K562 (cell line): ENCODE data around the gene RARRES2. TPM values are rescaled to one million over a fixed set of nuclear protein-coding genes. Genes with fewer than 3 reads are reported as not detected.

Experiments used
- GABPB2 ChIP-seq: fragments of 250-450 bp; sonication (Bioruptor Pico); conservative IDR thresholded peaks from 2 replicates; pipeline ENCODE4 v1.5.1; 2021; ENCODE audit warnings: mild to moderate bottlenecking
- IFI16 ChIP-seq: fragments of 250-450 bp; sonication (Bioruptor Pico); IDR thresholded peaks from 2 replicates; pipeline ENCODE4 v2.1.2; 2022; ENCODE audit warnings: mild to moderate bottlenecking, inconsistent platforms
- PHTF2 ChIP-seq: fragments of 250-450 bp; sonication (Bioruptor Pico); IDR thresholded peaks from 2 replicates; pipeline ENCODE4 v1.5.0; 2021; ENCODE audit warnings: mild to moderate bottlenecking
- REST ChIP-seq, 2 experiments: fragments of 450-650 bp; formaldehyde crosslinking in 1 of 2; IDR thresholded peaks; 2 replicates each; pipeline versions ENCODE4 v1.4.0 to v1.6.1; 2014 to 2020; ENCODE audit warnings: mild to moderate bottlenecking in 2 of 2, borderline replicate concordance in 1 of 2, low read depth in 1 of 2
- ZKSCAN1 ChIP-seq: fragments of 150-350 bp; IDR thresholded peaks from 2 replicates; pipeline ENCODE4 v1.6.1; 2016; ENCODE audit warnings: low read depth, low read length
- ZNF407 ChIP-seq: fragments of 450-650 bp; IDR thresholded peaks from 2 replicates; pipeline ENCODE4 v1.6.1; 2016; ENCODE audit warnings: low read depth
- ZNF41 ChIP-seq: fragments of 250-450 bp; sonication (Bioruptor Pico); conservative IDR thresholded peaks from 2 replicates; pipeline ENCODE4 v1.4.0; 2020; ENCODE audit warnings: mild to moderate bottlenecking
- polyA plus RNA-seq, 8 experiments: library from polyadenylated mRNA; depleted of rRNA in 4 of 8; stranded (reverse) in 5 of 8; unstranded in 3 of 8; fragments of >200 nt; fragmentation: Nextera tagmentation in 2 of 8; fragmentation: Illumina TruSeq in 1 of 8; extraction: Ambion mirVana in 2 of 8; extraction: Trizol in 1 of 8; gene quantifications; 2 replicates each; pipeline versions ENCODE4 v1.2.1 to v1.2.3, GENCODE V29; 2011 to 2014; ENCODE audit warnings: inconsistent platforms in 1 of 8, missing spikeins in 1 of 8
- total RNA-seq, 7 experiments: library from RNA; depleted of rRNA in 6 of 7; stranded (reverse); fragments of >200 nt in 6 of 7; fragmentation: Illumina TruSeq in 2 of 7; extraction: Trizol in 2 of 7; gene quantifications; 2 replicates each; pipeline versions ENCODE4 v1.2.1 to v1.2.3, GENCODE V29; 2011 to 2021; ENCODE audit warnings: low replicate concordance in 1 of 7
- TF ChIP-seq, protein P1 (sequence below): fragments of 250-450 bp; sonication (Bioruptor Pico); IDR thresholded peaks from 2 replicates; pipeline ENCODE4 v1.5.0; 2021; ENCODE audit warnings: mild to moderate bottlenecking, borderline replicate concordance

RARRES2 gene
- total and polyA plus RNA-seq, 9 of the 15 experiments (the other 6 are each of a cell fraction or from before 2014, with no cell fraction given): 0.11 to 1.7 (median 0.23) TPM; not detected in 6

DNA sequence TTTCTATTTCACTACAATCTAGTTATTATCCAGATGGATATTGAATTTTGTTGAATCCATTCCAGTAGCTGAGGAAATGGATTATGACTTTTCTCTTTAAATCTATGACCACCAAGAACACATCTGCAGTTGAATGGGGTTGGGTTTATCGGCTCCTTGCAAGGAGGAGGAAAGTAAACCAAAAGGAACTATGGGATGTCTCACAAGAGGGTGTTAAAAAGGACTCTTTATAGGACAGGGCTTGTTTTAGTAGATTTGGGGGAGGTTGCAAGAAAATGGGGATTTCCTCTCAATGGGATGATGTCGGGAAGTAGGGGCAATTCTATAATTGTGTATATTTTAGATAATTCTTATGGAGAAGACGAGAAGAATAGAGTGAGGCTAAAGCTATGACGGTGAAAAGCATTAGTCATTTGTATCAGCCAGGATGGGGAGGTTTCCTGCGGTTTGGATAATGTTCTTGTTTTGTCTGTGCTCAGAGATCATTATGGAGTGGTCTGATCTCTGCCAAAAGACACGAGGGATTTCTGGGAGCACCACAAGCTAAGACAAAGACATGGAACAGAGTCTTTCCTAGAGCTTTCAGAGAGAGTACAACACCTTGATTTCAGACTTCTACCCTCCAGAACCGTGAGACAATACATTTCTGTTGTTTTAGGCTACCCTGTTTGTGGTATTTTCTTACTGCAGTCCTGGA, 23.5 kb downstream of the RARRES2 start (continued):
- TF ChIP-seq REST (IDR thresholded peaks at IDR 0.05; ENCODE audit: borderline replicate concordance): 0 out of 2 replicates have a peak, but pooled peaks have one; percentile 8
- TF ChIP-seq REST (CRISPR knock-in tag; IDR thresholded peaks at IDR 0.05; ENCODE audit: low read depth): no peak
- TF ChIP-seq GABPB2 (CRISPR knock-in tag): no peak
- TF ChIP-seq ZKSCAN1: no peak
- no peak for TF ChIP-seq PHTF2 (CRISPR knock-in tag)
- no peak for TF ChIP-seq ZNF407
- no peak for TF ChIP-seq IFI16
- no peak for TF ChIP-seq ZNF41 (CRISPR knock-in tag)
- TF ChIP-seq, protein P1, sequence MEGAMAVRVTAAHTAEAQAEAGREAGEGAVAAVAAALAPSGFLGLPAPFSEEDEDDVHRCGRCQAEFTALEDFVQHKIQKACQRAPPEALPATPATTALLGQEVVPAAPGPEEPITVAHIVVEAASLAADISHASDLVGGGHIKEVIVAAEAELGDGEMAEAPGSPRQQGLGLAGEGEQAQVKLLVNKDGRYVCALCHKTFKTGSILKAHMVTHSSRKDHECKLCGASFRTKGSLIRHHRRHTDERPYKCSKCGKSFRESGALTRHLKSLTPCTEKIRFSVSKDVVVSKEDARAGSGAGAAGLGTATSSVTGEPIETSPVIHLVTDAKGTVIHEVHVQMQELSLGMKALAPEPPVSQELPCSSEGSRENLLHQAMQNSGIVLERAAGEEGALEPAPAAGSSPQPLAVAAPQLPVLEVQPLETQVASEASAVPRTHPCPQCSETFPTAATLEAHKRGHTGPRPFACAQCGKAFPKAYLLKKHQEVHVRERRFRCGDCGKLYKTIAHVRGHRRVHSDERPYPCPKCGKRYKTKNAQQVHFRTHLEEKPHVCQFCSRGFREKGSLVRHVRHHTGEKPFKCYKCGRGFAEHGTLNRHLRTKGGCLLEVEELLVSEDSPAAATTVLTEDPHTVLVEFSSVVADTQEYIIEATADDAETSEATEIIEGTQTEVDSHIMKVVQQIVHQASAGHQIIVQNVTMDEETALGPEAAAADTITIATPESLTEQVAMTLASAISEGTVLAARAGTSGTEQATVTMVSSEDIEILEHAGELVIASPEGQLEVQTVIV (CRISPR knock-in tag): no peak
